Measurements from ENCODE around the gene WBP2. TPM values are rescaled to one million over a fixed set of nuclear protein-coding genes. Genes with fewer than 3 reads are reported as not detected.

Gene WBP2
- total and polyA plus RNA-seq, 2 of the 13 experiments (the other 11 are each of a cell fraction or from before 2014, with no cell fraction given) = 29.2 to 29.5 TPM

DNA sequence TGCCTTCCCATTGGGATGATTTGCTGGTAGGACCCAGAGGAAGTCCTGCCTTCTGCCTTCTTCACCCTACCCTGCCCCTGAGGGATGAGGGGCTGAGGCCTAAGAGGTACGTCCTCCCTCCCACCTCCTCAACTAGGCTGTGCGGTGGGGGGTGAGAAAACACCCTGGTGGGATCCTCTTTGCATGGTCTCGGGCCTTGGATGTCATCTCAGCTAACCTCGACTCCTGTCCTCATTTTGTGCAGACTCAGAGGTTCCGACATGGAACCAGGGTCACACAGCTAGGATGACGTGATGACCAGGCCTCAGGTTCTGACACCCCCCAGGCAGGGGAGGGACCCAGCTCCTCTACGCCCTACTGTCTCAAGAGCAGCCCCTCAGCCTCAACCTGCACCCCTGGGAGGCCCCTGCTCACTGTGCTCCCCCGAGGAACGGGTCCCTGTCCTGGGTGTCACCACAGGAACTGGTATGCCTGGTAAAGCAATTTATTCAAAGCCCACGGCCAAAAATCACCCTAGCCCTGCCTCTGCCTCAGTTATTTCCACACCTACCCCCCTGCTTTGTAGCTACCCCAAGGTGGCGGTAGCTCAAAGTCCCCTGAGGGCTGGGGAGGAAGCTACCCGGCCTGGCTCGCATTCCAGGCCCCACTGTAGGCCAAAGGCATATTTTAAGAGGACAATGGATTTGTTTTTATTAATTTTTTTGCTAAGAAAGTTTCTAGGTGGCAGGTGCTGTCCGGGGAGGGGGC is 28.4 kb downstream of the WBP2 start (continued):
- TF ChIP-seq, protein P1, sequence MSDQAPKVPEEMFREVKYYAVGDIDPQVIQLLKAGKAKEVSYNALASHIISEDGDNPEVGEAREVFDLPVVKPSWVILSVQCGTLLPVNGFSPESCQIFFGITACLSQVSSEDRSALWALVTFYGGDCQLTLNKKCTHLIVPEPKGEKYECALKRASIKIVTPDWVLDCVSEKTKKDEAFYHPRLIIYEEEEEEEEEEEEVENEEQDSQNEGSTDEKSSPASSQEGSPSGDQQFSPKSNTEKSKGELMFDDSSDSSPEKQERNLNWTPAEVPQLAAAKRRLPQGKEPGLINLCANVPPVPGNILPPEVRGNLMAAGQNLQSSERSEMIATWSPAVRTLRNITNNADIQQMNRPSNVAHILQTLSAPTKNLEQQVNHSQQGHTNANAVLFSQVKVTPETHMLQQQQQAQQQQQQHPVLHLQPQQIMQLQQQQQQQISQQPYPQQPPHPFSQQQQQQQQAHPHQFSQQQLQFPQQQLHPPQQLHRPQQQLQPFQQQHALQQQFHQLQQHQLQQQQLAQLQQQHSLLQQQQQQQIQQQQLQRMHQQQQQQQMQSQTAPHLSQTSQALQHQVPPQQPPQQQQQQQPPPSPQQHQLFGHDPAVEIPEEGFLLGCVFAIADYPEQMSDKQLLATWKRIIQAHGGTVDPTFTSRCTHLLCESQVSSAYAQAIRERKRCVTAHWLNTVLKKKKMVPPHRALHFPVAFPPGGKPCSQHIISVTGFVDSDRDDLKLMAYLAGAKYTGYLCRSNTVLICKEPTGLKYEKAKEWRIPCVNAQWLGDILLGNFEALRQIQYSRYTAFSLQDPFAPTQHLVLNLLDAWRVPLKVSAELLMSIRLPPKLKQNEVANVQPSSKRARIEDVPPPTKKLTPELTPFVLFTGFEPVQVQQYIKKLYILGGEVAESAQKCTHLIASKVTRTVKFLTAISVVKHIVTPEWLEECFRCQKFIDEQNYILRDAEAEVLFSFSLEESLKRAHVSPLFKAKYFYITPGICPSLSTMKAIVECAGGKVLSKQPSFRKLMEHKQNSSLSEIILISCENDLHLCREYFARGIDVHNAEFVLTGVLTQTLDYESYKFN (CRISPR knock-in tag; conservative IDR thresholded peaks at IDR 0.05) = peak; percentile 43; the same call in 1 of the 2 replicates
- TF ChIP-seq TEAD2 (CRISPR knock-in tag; IDR thresholded peaks at IDR 0.05) = no peak
- TF ChIP-seq ZNF577 (CRISPR knock-in tag; IDR thresholded peaks at IDR 0.05; ENCODE audit: borderline replicate concordance, low read depth) = no peak
- TF ChIP-seq, protein P2, sequence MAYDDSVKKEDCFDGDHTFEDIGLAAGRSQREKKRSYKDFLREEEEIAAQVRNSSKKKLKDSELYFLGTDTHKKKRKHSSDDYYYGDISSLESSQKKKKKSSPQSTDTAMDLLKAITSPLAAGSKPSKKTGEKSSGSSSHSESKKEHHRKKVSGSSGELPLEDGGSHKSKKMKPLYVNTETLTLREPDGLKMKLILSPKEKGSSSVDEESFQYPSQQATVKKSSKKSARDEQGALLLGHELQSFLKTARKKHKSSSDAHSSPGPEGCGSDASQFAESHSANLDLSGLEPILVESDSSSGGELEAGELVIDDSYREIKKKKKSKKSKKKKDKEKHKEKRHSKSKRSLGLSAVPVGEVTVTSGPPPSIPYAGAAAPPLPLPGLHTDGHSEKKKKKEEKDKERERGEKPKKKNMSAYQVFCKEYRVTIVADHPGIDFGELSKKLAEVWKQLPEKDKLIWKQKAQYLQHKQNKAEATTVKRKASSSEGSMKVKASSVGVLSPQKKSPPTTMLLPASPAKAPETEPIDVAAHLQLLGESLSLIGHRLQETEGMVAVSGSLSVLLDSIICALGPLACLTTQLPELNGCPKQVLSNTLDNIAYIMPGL (CRISPR knock-in tag; IDR thresholded peaks at IDR 0.05; ENCODE audit: borderline replicate concordance in 1 of 2, low read depth in 1 of 2) = no peak; a peak in 1 of 4 replicates
- 0 out of 2 replicates have a peak, but pooled peaks have one; percentile 12 for TF ChIP-seq ZMYM4 (CRISPR knock-in tag; IDR thresholded peaks at IDR 0.05)
- no peak for TF ChIP-seq ZBTB42 (CRISPR knock-in tag; IDR thresholded peaks at IDR 0.05)
- TF ChIP-seq, protein P3, sequence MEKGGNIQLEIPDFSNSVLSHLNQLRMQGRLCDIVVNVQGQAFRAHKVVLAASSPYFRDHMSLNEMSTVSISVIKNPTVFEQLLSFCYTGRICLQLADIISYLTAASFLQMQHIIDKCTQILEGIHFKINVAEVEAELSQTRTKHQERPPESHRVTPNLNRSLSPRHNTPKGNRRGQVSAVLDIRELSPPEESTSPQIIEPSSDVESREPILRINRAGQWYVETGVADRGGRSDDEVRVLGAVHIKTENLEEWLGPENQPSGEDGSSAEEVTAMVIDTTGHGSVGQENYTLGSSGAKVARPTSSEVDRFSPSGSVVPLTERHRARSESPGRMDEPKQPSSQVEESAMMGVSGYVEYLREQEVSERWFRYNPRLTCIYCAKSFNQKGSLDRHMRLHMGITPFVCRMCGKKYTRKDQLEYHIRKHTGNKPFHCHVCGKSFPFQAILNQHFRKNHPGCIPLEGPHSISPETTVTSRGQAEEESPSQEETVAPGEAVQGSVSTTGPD (CRISPR knock-in tag; IDR thresholded peaks at IDR 0.05) = no peak
- TF ChIP-seq, protein P4, sequence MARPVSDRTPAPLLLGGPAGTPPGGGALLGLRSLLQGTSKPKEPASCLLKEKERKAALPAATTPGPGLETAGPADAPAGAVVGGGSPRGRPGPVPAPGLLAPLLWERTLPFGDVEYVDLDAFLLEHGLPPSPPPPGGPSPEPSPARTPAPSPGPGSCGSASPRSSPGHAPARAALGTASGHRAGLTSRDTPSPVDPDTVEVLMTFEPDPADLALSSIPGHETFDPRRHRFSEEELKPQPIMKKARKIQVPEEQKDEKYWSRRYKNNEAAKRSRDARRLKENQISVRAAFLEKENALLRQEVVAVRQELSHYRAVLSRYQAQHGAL (CRISPR knock-in tag; IDR thresholded peaks at IDR 0.05; ENCODE audit: not compliant biosample characterization) = no peak
- no peak for TF ChIP-seq ZNF17 (CRISPR knock-in tag; IDR thresholded peaks at IDR 0.05)
- TF ChIP-seq, protein P5, sequence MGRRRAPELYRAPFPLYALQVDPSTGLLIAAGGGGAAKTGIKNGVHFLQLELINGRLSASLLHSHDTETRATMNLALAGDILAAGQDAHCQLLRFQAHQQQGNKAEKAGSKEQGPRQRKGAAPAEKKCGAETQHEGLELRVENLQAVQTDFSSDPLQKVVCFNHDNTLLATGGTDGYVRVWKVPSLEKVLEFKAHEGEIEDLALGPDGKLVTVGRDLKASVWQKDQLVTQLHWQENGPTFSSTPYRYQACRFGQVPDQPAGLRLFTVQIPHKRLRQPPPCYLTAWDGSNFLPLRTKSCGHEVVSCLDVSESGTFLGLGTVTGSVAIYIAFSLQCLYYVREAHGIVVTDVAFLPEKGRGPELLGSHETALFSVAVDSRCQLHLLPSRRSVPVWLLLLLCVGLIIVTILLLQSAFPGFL (CRISPR knock-in tag; IDR thresholded peaks at IDR 0.05) = no peak
- TF ChIP-seq ZNF589 (CRISPR knock-in tag; conservative IDR thresholded peaks at IDR 0.05) = no peak
- no peak for TF ChIP-seq RFX1 (IDR thresholded peaks at IDR 0.05)
- TF ChIP-seq ZNF816 (CRISPR knock-in tag; IDR thresholded peaks at IDR 0.05; ENCODE audit: borderline replicate concordance) = no peak
- TF ChIP-seq, protein P6, sequence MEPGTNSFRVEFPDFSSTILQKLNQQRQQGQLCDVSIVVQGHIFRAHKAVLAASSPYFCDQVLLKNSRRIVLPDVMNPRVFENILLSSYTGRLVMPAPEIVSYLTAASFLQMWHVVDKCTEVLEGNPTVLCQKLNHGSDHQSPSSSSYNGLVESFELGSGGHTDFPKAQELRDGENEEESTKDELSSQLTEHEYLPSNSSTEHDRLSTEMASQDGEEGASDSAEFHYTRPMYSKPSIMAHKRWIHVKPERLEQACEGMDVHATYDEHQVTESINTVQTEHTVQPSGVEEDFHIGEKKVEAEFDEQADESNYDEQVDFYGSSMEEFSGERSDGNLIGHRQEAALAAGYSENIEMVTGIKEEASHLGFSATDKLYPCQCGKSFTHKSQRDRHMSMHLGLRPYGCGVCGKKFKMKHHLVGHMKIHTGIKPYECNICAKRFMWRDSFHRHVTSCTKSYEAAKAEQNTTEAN (CRISPR knock-in tag; conservative IDR thresholded peaks at IDR 0.05) = no peak
- TF ChIP-seq ARNT (IDR thresholded peaks at IDR 0.05) = no peak
- no peak for TF ChIP-seq KMT2B (CRISPR knock-in tag; IDR thresholded peaks at IDR 0.05)
- TF ChIP-seq, protein P7, sequence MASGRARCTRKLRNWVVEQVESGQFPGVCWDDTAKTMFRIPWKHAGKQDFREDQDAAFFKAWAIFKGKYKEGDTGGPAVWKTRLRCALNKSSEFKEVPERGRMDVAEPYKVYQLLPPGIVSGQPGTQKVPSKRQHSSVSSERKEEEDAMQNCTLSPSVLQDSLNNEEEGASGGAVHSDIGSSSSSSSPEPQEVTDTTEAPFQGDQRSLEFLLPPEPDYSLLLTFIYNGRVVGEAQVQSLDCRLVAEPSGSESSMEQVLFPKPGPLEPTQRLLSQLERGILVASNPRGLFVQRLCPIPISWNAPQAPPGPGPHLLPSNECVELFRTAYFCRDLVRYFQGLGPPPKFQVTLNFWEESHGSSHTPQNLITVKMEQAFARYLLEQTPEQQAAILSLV (CRISPR knock-in tag; IDR thresholded peaks at IDR 0.05; ENCODE audit: borderline replicate concordance) = no peak

All from HepG2 (cell line).